Activated T-cell treated with anti-CD3 and anti-CD28 coated beads for 48 hours (primary cell): Measurements from ENCODE around the gene SLC25A47.
A peak's percentile ranks its signal among the peaks of the same experiment; 100 is the strongest.
"Not testable (repeated sequence)": the region's sequence is repeated elsewhere in the genome, so short reads cannot be mapped to it uniquely, and the experiment has no call there.

Source experiments
- DNase-seq: peaks from one replicate; pipeline ENCODE4 v3.0.0-alpha.2; 2020; ENCODE audit warnings: low read depth

SLC25A47 gene, protein sequence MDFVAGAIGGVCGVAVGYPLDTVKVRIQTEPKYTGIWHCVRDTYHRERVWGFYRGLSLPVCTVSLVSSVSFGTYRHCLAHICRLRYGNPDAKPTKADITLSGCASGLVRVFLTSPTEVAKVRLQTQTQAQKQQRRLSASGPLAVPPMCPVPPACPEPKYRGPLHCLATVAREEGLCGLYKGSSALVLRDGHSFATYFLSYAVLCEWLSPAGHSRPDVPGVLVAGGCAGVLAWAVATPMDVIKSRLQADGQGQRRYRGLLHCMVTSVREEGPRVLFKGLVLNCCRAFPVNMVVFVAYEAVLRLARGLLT

DNA sequence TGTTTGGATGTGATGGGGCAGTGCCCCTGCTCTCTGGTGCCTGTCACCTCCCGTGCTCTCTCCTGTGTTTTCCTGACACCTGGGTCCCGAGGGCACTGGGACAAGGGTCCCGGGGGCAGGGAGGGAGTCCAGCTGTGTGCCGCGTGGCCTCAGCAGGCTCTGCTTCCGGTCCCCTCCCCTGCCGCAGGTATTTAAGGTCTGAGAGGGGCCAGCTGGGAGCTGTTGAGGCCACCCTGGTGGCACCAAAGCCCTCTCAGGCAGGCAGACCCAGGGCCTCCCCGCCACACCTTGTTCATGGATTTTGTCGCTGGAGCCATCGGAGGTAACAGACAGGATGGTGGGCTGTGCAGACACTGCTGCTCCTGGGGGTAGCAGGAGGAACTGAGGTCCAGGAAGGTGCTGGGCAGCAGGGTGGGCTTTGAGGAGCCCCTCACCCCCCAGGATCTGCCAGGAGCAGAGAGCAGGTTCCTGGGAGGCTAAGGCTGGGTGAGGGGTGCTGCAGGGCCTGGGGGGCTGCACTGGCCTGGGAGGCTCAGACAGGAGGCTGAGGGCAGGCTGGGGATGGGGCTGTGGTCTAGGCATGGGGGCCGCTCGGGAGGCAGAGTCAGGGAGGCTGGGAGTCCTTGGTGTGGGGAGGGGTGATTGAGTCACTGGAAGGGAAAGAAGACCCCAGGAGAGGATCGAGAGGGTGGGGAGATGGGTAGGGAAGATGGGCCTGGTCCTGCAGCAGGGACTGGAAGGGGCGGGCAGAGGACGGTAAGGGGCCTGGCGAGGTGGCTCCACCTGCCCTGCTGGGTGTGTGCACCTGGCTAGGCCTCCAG is at the start of gene SLC25A47:
TSS of gene SLC25A47 (plus strand) at position 219 of the 821 bp plus-strand sequence. CDS start at position 295, 76 bp downstream.
- no peak for DNase-seq

- no peak for DNase-seq
Observed at GRCh38 chr14:100274250-100274649, 48.9 kb upstream of the SLC25A47 start.

GRCh38 chr14:100275214-100275613 is 47.9 kb upstream of the SLC25A47 start:
- DNase-seq, result no peak

GRCh38 chr14:100278702-100279101 is 44.4 kb upstream of the SLC25A47 start:
- DNase-seq, result no peak

- no peak for DNase-seq
Observed at GRCh38 chr14:100279133-100279532, 44.0 kb upstream of the SLC25A47 start.

DNA sequence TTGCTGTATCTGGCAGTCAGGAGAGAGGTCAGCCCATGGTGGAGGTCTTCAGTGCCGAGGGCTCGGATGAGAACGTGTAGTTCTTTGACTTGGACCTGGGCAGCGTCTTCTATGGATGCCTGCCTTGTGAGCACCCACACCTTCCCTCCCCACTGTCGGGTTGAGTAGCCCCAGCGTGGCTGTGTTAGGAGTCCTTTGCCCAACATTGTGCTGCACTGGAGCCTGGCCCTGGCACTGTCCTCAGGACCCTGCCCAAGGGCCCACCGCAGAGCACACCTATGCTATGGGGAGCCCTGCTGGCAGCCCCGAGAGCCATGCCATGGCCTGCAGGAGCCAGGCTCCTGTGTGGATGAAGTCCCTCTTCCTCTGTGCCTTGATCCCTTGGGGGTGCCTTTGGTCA is 43.6 kb upstream of the SLC25A47 start:
- DNase-seq, result no peak

DNA sequence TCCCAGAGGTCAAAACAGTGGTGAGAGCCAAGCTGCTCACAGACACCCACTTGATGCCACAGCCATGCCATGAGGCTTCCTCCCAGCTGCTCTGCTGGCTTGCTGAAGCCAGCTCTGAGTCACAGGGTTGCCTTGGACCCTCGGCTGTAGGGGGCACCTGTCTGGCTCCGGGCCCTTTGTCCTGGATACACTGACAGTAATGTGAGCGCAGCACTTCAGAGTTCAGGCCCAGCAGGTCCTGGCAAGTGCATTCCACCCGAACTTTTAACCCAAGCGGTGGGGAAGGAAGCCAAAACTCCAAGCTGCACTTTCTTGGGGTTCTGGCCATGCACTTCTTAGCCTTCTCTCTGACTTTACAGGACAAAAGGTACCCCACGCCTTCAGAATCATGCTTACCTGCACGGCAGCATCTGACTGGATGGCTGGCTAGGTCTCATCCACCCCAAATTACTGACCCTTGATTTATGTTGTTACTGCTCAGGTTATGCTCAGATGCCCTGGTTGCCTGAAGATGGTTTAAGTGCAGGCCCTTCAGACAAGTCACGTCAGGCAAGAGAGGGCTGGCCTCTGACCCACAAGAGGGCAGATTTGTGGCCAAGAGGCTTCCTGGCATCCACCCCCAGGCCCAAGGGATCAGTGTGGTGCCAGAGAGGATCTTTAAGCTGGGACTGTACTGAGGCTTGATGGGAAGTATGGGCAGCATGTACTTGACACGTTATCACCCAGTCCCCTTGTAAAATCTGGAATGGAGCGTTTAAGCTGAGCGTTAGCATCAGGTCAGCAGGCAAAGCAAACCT is 41.7 kb upstream of the SLC25A47 start:
- DNase-seq, result no peak

- no peak for DNase-seq
Observed at GRCh38 chr14:100282083-100282350, 41.1 kb upstream of the SLC25A47 start.

DNA sequence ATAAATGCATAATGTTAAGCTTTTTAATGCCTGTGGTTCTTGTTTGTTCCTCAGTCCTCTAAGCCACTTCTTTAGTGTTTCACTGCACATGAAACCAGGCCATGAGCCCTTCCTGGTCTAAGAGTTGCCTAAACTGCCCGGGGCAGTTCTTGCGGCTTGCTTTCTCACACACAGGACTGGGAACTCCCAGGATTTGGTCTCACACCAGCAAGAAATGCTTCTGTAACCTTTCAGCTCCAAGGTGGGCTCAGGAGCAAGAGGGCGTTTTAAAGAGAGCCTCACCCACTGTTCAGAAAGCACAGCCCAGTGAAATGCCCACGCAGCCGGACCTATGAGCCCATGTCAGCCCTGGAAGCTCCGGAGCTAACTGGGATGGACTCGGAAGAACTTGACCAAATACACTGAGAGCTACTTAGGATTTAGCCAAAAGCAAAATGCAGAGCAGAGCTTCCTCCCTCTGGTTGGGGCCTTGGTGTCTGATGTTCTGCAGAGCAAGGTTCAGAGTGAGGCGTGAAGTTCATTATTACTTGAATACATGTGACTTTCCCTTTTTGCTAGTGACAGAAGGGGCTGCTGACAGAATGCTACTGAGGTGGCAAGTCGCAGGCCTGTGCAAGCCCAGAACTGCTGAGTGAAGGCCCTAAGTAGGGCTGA is 40.2 kb upstream of the SLC25A47 start:
- no peak for DNase-seq

- not testable (repeated sequence) for DNase-seq
Observed at GRCh38 chr14:100283436-100283835, 39.7 kb upstream of the SLC25A47 start.

GRCh38 chr14:100283984-100284881 is 38.9 kb upstream of the SLC25A47 start:
- no peak for DNase-seq

- peak; percentile 82 for DNase-seq
Observed at GRCh38 chr14:100285021-100285912, 37.9 kb upstream of the SLC25A47 start.

DNA sequence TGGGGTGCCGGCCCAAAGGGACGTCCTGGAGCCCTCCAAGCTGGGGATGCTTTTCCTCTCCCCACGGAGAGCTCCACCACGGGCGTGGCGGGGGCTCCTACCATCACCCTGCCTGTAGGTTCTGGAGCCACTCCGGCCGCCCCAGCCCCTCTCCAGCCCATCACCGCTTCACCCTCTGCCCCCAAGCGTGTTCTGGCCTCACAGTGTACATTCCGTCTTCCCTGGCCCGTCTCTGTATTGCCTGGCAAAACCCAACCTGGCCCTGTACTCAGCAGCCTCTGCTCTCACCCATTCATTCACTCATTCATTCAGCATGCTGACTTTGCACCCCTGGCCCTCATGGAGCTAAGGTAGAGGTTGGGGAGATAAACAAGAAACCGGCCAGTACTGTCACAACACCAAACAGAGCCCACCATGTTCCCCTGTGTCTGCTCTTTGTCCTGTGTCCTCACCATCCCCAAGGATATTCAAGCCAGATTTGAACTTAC is 37.2 kb upstream of the SLC25A47 start:
- no peak for DNase-seq

GRCh38 chr14:100286484-100287191 is 36.5 kb upstream of the SLC25A47 start:
- DNase-seq, result no peak

DNA sequence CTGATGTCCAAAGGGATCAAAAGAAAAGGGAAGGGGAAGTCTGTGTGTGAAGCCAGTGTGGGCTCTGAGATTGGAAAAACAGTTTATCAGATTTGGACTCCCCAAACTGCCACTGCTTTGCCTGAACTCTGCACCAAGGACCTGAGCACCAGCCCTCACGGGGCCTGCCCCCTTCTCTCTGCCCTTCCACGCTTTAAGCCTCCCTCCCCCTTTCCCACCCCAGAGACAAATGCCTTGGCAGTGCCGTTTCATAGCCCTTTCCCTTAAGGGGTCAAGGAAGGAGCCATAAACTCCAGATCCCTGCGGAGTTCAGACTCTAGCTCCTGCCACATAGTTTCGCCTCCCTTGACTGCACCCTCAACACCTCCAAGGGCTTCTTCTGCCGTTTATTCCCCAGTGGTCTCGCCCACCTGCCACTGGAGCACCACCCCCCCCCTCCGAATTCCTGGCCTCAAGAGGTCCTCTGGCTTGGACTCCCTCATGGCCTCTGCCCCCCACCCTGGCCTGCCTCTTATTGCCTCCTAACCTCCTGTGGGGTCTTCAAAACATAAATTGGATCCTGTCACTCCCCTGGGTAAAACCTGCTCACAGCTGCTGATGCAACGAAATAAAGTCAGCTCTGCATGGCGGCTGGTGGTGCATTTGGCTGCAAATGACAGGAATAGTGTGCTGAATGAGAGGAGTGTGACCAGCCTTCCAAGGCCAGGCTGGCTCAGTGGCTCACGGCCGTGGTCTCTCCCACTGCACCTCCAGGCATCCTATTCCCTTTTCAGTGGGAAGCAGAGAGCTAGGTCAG is 35.7 kb upstream of the SLC25A47 start:
- DNase-seq, result no peak

- DNase-seq, result not testable (repeated sequence)
Observed at GRCh38 chr14:100287998-100288295, 35.2 kb upstream of the SLC25A47 start.

GRCh38 chr14:100288382-100289185 is 34.6 kb upstream of the SLC25A47 start:
- no peak for DNase-seq
